ENCODE data around the gene NUP214.

Gene NUP214

DNA sequence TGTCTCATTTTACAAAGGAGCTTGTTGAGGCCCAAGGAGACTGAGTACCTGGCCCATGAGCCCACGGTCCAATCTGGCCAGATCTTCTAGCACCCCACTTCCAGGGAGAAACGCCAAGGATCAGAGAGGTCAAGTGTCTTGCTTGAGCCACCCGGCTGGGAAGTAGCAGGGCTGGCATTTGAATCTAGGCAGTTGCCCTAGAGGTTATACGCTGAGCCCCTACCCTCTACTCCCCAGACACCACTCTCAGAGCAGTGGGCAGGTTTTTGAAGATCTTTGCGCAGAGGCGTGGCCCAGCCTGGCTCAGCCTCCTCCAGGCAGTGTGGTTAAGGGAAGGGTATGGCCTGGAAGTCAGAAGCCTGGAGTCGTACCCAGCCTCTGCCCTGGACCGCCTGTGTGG, 5.8 kb upstream of the NUP214 start:
- TF ChIP-seq, protein P1, sequence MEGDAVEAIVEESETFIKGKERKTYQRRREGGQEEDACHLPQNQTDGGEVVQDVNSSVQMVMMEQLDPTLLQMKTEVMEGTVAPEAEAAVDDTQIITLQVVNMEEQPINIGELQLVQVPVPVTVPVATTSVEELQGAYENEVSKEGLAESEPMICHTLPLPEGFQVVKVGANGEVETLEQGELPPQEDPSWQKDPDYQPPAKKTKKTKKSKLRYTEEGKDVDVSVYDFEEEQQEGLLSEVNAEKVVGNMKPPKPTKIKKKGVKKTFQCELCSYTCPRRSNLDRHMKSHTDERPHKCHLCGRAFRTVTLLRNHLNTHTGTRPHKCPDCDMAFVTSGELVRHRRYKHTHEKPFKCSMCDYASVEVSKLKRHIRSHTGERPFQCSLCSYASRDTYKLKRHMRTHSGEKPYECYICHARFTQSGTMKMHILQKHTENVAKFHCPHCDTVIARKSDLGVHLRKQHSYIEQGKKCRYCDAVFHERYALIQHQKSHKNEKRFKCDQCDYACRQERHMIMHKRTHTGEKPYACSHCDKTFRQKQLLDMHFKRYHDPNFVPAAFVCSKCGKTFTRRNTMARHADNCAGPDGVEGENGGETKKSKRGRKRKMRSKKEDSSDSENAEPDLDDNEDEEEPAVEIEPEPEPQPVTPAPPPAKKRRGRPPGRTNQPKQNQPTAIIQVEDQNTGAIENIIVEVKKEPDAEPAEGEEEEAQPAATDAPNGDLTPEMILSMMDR (conservative IDR thresholded peaks at IDR 0.05; ENCODE audit: low read length) = no peak
- DNase-seq (ENCODE audit: low read depth) = no peak
- H3K4me3 ChIP-seq (ENCODE audit: low read length) = no peak overlapping the region

DNA sequence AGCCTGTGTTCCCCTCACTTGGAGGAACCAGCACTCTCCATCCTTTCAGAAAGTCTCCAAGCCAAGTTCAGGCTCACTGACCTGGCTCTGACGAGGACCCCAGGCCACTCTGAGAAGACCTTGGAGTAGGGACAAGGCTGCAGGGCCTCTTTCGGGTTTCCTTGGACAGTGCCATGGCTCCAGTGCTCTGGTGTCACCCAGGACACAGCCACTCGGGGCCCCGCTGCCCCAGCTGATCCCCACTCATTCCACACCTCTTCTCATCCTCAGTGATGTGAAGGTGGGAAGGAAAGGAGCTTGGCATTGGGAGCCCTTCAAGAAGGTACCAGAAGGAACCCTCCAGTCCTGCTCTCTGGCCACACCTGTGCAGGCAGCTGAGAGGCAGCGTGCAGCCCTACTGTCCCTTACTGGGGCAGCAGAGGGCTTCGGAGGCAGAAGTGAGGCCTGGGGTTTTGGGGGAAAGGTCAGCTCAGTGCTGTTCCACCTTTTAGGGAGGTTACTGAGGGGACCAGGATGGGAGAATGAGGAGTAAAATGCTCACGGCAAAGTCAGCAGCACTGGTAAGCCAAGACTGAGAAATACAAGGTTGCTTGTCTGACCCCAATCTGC, 4.7 kb upstream of the NUP214 start:
- TF ChIP-seq, protein P1 (conservative IDR thresholded peaks at IDR 0.05; ENCODE audit: low read length) = no peak
- no peak overlapping the region for H3K4me3 ChIP-seq (ENCODE audit: low read length)
- DNase-seq (ENCODE audit: low read depth) = no peak

DNA sequence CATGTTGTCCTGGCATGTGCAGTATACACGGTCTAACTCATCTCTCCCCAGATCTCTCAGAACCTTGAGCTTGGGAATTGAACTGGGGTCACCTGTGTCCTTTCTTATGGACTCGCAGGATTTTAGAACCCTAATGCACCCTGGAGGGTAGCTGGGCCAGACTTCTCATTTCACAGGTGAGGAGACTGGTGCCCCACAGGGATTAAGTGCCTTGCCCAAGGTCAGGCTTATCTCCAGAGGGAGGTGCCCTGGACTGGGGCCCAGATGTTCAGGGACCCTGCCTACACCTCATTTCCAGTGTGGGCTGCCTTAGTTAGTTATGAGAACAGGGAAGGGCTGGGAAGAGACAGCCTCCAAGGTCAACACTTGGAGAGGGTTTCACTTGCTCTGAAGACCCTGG, 4.0 kb upstream of the NUP214 start:
- no peak overlapping the region for H3K4me3 ChIP-seq (ENCODE audit: low read length)
- TF ChIP-seq, protein P1 (conservative IDR thresholded peaks at IDR 0.05; ENCODE audit: low read length) = no peak
- no peak for DNase-seq (ENCODE audit: low read depth)

DNA sequence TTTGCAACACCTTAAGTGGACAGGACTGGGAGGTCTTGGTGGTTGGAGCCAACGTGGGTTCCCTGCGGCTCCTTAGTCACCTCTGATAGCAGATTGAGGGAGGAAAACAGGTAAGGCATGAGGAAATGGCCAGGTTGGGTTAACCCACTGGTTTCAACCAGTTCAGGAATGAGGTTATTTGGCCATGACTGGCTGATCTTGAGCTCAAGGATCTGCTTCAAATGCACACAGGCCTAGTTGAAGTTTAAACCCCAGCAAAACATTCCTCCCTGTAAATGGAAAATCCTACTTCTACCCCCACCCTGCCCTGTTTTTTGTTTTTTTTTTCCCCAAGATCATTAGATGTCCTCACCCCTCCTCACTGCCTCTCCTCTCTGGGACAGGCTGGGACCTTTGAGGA, 3.2 kb upstream of the NUP214 start:
- DNase-seq (ENCODE audit: low read depth) = no peak
- TF ChIP-seq, protein P1 (conservative IDR thresholded peaks at IDR 0.05; ENCODE audit: low read length) = no peak
- no peak overlapping the region for H3K4me3 ChIP-seq (ENCODE audit: low read length)

DNA sequence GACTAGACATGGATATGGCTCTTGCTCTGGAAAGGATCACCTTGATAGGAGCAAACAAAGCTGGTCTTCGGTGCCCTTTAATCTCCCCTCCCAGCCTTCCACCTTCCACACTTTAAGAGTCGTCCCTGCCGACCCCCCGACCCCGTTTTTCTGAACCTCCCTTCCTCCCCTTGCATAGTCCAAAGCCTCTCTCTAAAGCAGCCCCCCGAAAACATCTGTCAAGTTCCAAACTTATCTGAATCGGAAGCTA, 423 bp upstream of the NUP214 start:
- TF ChIP-seq, protein P1 (conservative IDR thresholded peaks at IDR 0.05; ENCODE audit: low read length) = no peak
- DNase-seq (ENCODE audit: low read depth) = no peak
- H3K4me3 ChIP-seq (ENCODE audit: low read length) = peak overlapping the region; percentile 85

DNA sequence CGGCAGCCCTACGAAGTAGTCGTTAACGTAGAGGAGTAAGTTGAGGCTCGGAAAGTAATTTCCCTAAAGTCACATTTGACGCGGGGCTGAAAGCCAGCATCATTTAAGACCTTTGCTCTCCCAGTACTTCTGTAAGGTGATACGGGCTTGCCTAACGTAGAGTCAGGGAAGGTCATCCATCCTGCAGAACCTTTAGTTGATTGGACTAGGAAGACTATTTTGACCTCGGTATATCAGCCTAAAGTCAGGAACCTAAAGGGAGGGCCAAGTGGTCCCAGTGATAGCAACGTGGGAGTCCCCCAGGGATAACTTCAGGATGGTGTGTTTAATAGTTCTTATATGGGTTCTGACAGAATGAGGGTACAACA, 657 bp downstream of the NUP214 start:
- TF ChIP-seq, protein P1 (conservative IDR thresholded peaks at IDR 0.05; ENCODE audit: low read length) = no peak
- peak overlapping the region; percentile 100 for H3K4me3 ChIP-seq (ENCODE audit: low read length)
- no peak for DNase-seq (ENCODE audit: low read depth)

DNA sequence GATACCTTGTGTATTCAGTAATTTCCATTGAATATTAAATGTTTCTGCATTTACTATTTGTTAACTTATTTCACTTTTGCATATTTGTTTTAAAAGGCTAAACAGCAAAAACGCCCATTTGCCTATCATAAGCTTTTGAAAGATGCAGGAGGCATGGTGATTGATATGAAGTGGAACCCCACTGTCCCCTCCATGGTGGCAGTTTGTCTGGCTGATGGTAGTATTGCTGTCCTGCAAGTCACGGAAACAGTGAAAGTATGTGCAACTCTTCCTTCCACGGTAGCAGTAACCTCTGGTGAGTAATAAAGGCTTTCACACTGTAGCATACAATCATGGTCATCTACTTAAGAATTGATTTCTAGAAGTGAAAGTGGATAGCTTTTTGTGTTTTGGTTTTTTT, 3.8 kb downstream of the NUP214 start:
- TF ChIP-seq, protein P1 (conservative IDR thresholded peaks at IDR 0.05; ENCODE audit: low read length) = no peak
- no peak overlapping the region for H3K4me3 ChIP-seq (ENCODE audit: low read length)

More for the DNA sequence above, 3.8 kb downstream of the NUP214 start:
- no peak for DNase-seq (ENCODE audit: low read depth)

All from AG10803 (cell line).